Activated CD8-positive, alpha-beta memory T cell treated with anti-CD3 and anti-CD28 coated beads, Interleukin-2, amount 10 ng/mL, durations not matched to agents 7 days and 5 days (primary cell): ENCODE results near the gene GAPVD1. TPM values are rescaled to one million over a fixed set of nuclear protein-coding genes. Genes with fewer than 3 reads are reported as not detected.
"Not testable (repeated sequence)": the region's sequence is repeated elsewhere in the genome, so short reads cannot be mapped to it uniquely, and the experiment has no call there.

ENCODE experiments used
- ATAC-seq: fragments of 150-1000 bp; cut with Tn5 transposase; one replicate; pipeline ENCODE4 v1.10.0; 2021; ENCODE audit warnings: moderate library complexity
- CTCF ChIA-PET: fragments of 350-600 bp; sonication (Branson Sonifier 250); formaldehyde crosslinking; loops from one replicate; lab custom pipeline; 2021; ENCODE audit warnings: antibody characterized with exemption; lab: Charles Lee
- DNase-seq: peaks from one replicate; pipeline ENCODE4 v3.0.0-alpha.2; 2020
- H3K27ac Mint-ChIP-seq: one replicate; pipeline ENCODE4 v1.8.0; 2021; ENCODE audit warnings: mild to moderate bottlenecking, mixed read lengths
- H3K27me3 Mint-ChIP-seq: one replicate; pipeline ENCODE4 v1.8.0; 2021; ENCODE audit warnings: mixed read lengths
- H3K36me3 Mint-ChIP-seq: one replicate; pipeline ENCODE4 v1.8.0; 2021; ENCODE audit warnings: mild to moderate bottlenecking, mixed read lengths
- H3K4me1 Mint-ChIP-seq: one replicate; pipeline ENCODE4 v1.8.0; 2021; ENCODE audit warnings: mixed read lengths
- H3K4me3 Mint-ChIP-seq: one replicate; pipeline ENCODE4 v1.8.0; 2021; ENCODE audit warnings: mild to moderate bottlenecking, moderate library complexity, mixed read lengths
- H3K9me3 Mint-ChIP-seq: one replicate; pipeline ENCODE4 v1.8.0; 2022; ENCODE audit warnings: low read depth, mixed read lengths
- total RNA-seq, 2 experiments: library from RNA; stranded (reverse); gene quantifications; one replicate each; pipeline ENCODE4 v1.2.3, GENCODE V29; 2021

GAPVD1 gene
- total RNA-seq, 2 experiments from 2014 or later: 53.4 to 54.2 TPM

GRCh38 chr9:125397736-125398135 lies 136.1 kb downstream of the GAPVD1 start:
- H3K4me1 Mint-ChIP-seq: no peaks in the 10 kb centered on the region
- no peaks in the 10 kb centered on the region for H3K27me3 Mint-ChIP-seq
- no peak overlapping the region for H3K27ac Mint-ChIP-seq
- no peak for DNase-seq
- CTCF ChIA-PET: no interaction called here
- H3K9me3 Mint-ChIP-seq: no peaks in the 10 kb centered on the region
- H3K36me3 Mint-ChIP-seq: no peaks in the 10 kb centered on the region
- no peak for ATAC-seq
- no peak overlapping the region for H3K4me3 Mint-ChIP-seq

GRCh38 chr9:125398243-125398642 lies 136.6 kb downstream of the GAPVD1 start:
- no peaks in the 10 kb centered on the region for H3K27me3 Mint-ChIP-seq
- no peak for ATAC-seq
- H3K4me1 Mint-ChIP-seq: no peaks in the 10 kb centered on the region
- H3K4me3 Mint-ChIP-seq: no peak overlapping the region
- no peaks in the 10 kb centered on the region for H3K36me3 Mint-ChIP-seq
- CTCF ChIA-PET: interaction anchor here (1.5 kb wide), 1 partner anchor 10 kb away, joined by 6 read pairs; no protein-coding TSS in a partner anchor
- no peaks in the 10 kb centered on the region for H3K9me3 Mint-ChIP-seq
- DNase-seq: no peak
- no peak overlapping the region for H3K27ac Mint-ChIP-seq

GRCh38 chr9:125399165-125399564 lies 137.5 kb downstream of the GAPVD1 start:
- DNase-seq (no peak), ATAC-seq (no peak)
- Mint-ChIP-seq H3K4me1 (no peaks in the 10 kb centered on the region), H3K36me3 (no peaks in the 10 kb centered on the region), H3K27me3 (no peaks in the 10 kb centered on the region), H3K4me3 (no peak overlapping the region), H3K9me3 (no peaks in the 10 kb centered on the region), H3K27ac (no peak overlapping the region)
- CTCF ChIA-PET: interaction anchor here (1.5 kb wide), 1 partner anchor 9 kb away, joined by 6 read pairs; no protein-coding TSS in a partner anchor

- no peak for ATAC-seq
- Mint-ChIP-seq H3K27me3 (no peaks in the 10 kb centered on the region), H3K9me3 (no peaks in the 10 kb centered on the region), H3K27ac (no peak overlapping the region), H3K36me3 (no peaks in the 10 kb centered on the region), H3K4me3 (no peak overlapping the region), H3K4me1 (no peaks in the 10 kb centered on the region)
- no peak for DNase-seq
- CTCF ChIA-PET: interaction anchor here (1.5 kb wide), 1 partner anchor 8 kb away, joined by 6 read pairs; no protein-coding TSS in a partner anchor
Observed at GRCh38 chr9:125399666-125400065, 138.0 kb downstream of the GAPVD1 start.

- H3K4me1 Mint-ChIP-seq, DNase-seq, H3K27me3 Mint-ChIP-seq, H3K9me3 Mint-ChIP-seq, H3K36me3 Mint-ChIP-seq, ATAC-seq, CTCF ChIA-PET, H3K4me3 Mint-ChIP-seq, H3K27ac Mint-ChIP-seq: not testable (repeated sequence)
Observed at GRCh38 chr9:125400232-125400631, 138.6 kb downstream of the GAPVD1 start.

- no peaks in the 10 kb centered on the region for H3K27me3 Mint-ChIP-seq
- H3K9me3 Mint-ChIP-seq: no peaks in the 10 kb centered on the region
- H3K4me3 Mint-ChIP-seq: no peak overlapping the region
- H3K27ac Mint-ChIP-seq: no peak overlapping the region
- ATAC-seq (no peak), DNase-seq (no peak)
- CTCF ChIA-PET: no interaction called here
- no peaks in the 10 kb centered on the region for H3K36me3 Mint-ChIP-seq
- no peaks in the 10 kb centered on the region for H3K4me1 Mint-ChIP-seq
Observed at GRCh38 chr9:125400725-125401716, 139.4 kb downstream of the GAPVD1 start.

GRCh38 chr9:125404733-125405132 lies 143.1 kb downstream of the GAPVD1 start:
- H3K36me3 Mint-ChIP-seq: peaks cover 1% of the 10 kb centered on the region
- CTCF ChIA-PET: no interaction called here
- H3K4me1 Mint-ChIP-seq: peaks cover 7% of the 10 kb centered on the region
- H3K4me3 Mint-ChIP-seq: no peak overlapping the region
- H3K27ac Mint-ChIP-seq: no peak overlapping the region
- no peaks in the 10 kb centered on the region for H3K9me3 Mint-ChIP-seq
- ATAC-seq: no peak
- DNase-seq: no peak
- H3K27me3 Mint-ChIP-seq: peaks cover 18% of the 10 kb centered on the region

GRCh38 chr9:125405938-125406809 lies 144.5 kb downstream of the GAPVD1 start:
- Mint-ChIP-seq H3K4me1 (peaks cover 12% of the 10 kb centered on the region), H3K27ac (no peak overlapping the region), H3K36me3 (peaks cover 1% of the 10 kb centered on the region), H3K9me3 (no peaks in the 10 kb centered on the region), H3K4me3 (no peak overlapping the region), H3K27me3 (peaks cover 22% of the 10 kb centered on the region)
- CTCF ChIA-PET: interaction anchor here (1.5 to 3.1 kb wide), 4 partner anchors 13 to 1085 kb away, joined by 3 to 14 read pairs (median 8); no protein-coding TSS in a partner anchor
- DNase-seq (no peak), ATAC-seq (no peak)

GRCh38 chr9:125406810-125407087 lies 145.1 kb downstream of the GAPVD1 start:
- H3K27ac Mint-ChIP-seq: no peak overlapping the region
- CTCF ChIA-PET: interaction anchor here (1.2 to 3.1 kb wide), 14 partner anchors 9 to 1094 kb away, joined by 3 to 14 read pairs (median 4); no protein-coding TSS in a partner anchor
- ATAC-seq (no peak), DNase-seq (no peak)
- peaks cover 1% of the 10 kb centered on the region for H3K36me3 Mint-ChIP-seq
- H3K9me3 Mint-ChIP-seq: no peaks in the 10 kb centered on the region
- H3K4me3 Mint-ChIP-seq: no peak overlapping the region
- peaks cover 12% of the 10 kb centered on the region for H3K4me1 Mint-ChIP-seq
- peaks cover 22% of the 10 kb centered on the region for H3K27me3 Mint-ChIP-seq

GRCh38 chr9:125407432-125407973 lies 145.9 kb downstream of the GAPVD1 start:
- CTCF ChIA-PET: interaction anchor here (0.6 to 3.1 kb wide), 59 partner anchors 8 to 1150 kb away, joined by 3 to 17 read pairs (median 4); partner anchors contain the start of gene MAPKAP1
- Mint-ChIP-seq H3K27me3 (peaks cover 22% of the 10 kb centered on the region), H3K27ac (no peak overlapping the region), H3K9me3 (no peaks in the 10 kb centered on the region), H3K4me3 (peak overlapping the region; percentile 30), H3K4me1 (peaks cover 12% of the 10 kb centered on the region), H3K36me3 (peaks cover 1% of the 10 kb centered on the region)
- peak; percentile 17 for ATAC-seq
- no peak for DNase-seq

- H3K36me3 Mint-ChIP-seq: peaks cover 1% of the 10 kb centered on the region
- CTCF ChIA-PET: interaction anchor here (0.6 to 3.1 kb wide), 59 partner anchors 8 to 1150 kb away, joined by 3 to 17 read pairs (median 4); partner anchors contain the start of gene MAPKAP1
- peaks cover 22% of the 10 kb centered on the region for H3K27me3 Mint-ChIP-seq
- DNase-seq (peak; percentile 78), ATAC-seq (peak; percentile 85)
- H3K27ac Mint-ChIP-seq: no peak overlapping the region
- H3K9me3 Mint-ChIP-seq: no peaks in the 10 kb centered on the region
- peaks cover 12% of the 10 kb centered on the region for H3K4me1 Mint-ChIP-seq
- peak overlapping the region; percentile 38 for H3K4me3 Mint-ChIP-seq
Observed at GRCh38 chr9:125407974-125408900, 146.6 kb downstream of the GAPVD1 start.

- peaks cover 22% of the 10 kb centered on the region for H3K27me3 Mint-ChIP-seq
- no peak for ATAC-seq
- no peaks in the 10 kb centered on the region for H3K9me3 Mint-ChIP-seq
- peaks cover 1% of the 10 kb centered on the region for H3K36me3 Mint-ChIP-seq
- CTCF ChIA-PET: interaction anchor here (1.0 to 3.1 kb wide), 5 partner anchors 9 to 1082 kb away, joined by 3 to 17 read pairs (median 9); no protein-coding TSS in a partner anchor
- no peak overlapping the region for H3K27ac Mint-ChIP-seq
- peaks cover 12% of the 10 kb centered on the region for H3K4me1 Mint-ChIP-seq
- no peak for DNase-seq
- no peak overlapping the region for H3K4me3 Mint-ChIP-seq
Observed at GRCh38 chr9:125409217-125409636, 147.6 kb downstream of the GAPVD1 start.
